Sigmoid colon (tissue), 7 donors: ENCODE data around the gene SMC1B. TPM values are rescaled to one million over a fixed set of nuclear protein-coding genes. Genes with fewer than 3 reads are reported as not detected.

Experiments used
- DNase-seq: peaks from one replicate; pipeline ENCODE4 v3.0.0-alpha.2; 2019
- H3K27ac ChIP-seq, 4 donors: fragments of 200-600 bp; sonication (generic); one replicate each; pipeline ENCODE4 v1.5.1; 2016 to 2019; ENCODE audit warnings: mild to moderate bottlenecking in 1 of 4
- H3K27me3 ChIP-seq, 3 donors: fragments of 200-600 bp; sonication (generic); one replicate each; pipeline ENCODE4 v1.5.1; 2019; ENCODE audit warnings: mild to moderate bottlenecking in 1 of 3
- H3K36me3 ChIP-seq, 4 donors: fragments of 200-600 bp; sonication (generic); one replicate each; pipeline ENCODE4 v1.5.1; 2016 to 2019
- H3K4me1 ChIP-seq, 4 donors: fragments of 200-600 bp; sonication (generic); one replicate each; pipeline ENCODE4 v1.5.1; 2017 to 2019
- H3K4me3 ChIP-seq, 4 donors: fragments of 200-600 bp; sonication (generic); one replicate each; pipeline ENCODE4 v1.5.1; 2017 to 2019; ENCODE audit warnings: mild to moderate bottlenecking in 2 of 4, moderate library complexity in 1 of 4
- H3K9me3 ChIP-seq, 4 donors: fragments of 200-600 bp in 3 of 4; sonication (generic) in 3 of 4; one replicate each; pipeline versions ENCODE4 v1.5.1 to v1.6.1; 2013 to 2019
- EP300 ChIP-seq, 4 donors: sonication (generic); formaldehyde crosslinking; IDR thresholded peaks; one replicate each; pipeline ENCODE4 v1.6.1; 2017; ENCODE audit warnings: antibody characterized with exemption in 4 of 4
- POLR2A ChIP-seq, 2 donors: fragments of 450-650 bp; IDR thresholded peaks; one replicate each; pipeline ENCODE4 v1.6.1; 2016; ENCODE audit warnings: antibody characterized with exemption in 2 of 2, mild to moderate bottlenecking in 2 of 2, moderate library complexity in 2 of 2
- POLR2AphosphoS5 ChIP-seq, 4 donors: sonication (generic); formaldehyde crosslinking; IDR thresholded peaks; one replicate each; pipeline ENCODE4 v1.6.1; 2017; ENCODE audit warnings: antibody characterized with exemption in 4 of 4
- WGBS, 2 donors: extraction: QIAGEN DNeasy Blood & Tissue Kit; methylation state at CpG; one replicate each; pipeline ENCODE4 v1.1.7; 2013; 5-methylcytosine and 5-hydroxymethylcytosine counted together
- intact Hi-C: fragments of 100-400 bp; cut with DNase I; formaldehyde crosslinking; loops from one replicate; pipeline ENCODE4 v1.15.1; 2023
- polyA plus RNA-seq, 3 donors: library from polyadenylated mRNA; stranded (reverse); fragments of 200-250 nt; gene quantifications; one replicate each; pipeline ENCODE4 v1.2.3, GENCODE V29; 2013
- total RNA-seq, 4 donors: library from RNA; depleted of rRNA; stranded (reverse); fragments of >200 nt; gene quantifications; one replicate each; pipeline ENCODE4 v1.1.0, GENCODE V29; 2016
- TF ChIP-seq, protein P1 (sequence below), 4 experiments: fragments of 450-650 bp in 3 of 4; fragments of 200-600 bp in 1 of 4; IDR thresholded peaks; one replicate each; pipeline ENCODE4 v1.5.1; 2016 to 2019; ENCODE audit warnings: antibody characterized with exemption in 4 of 4, mild to moderate bottlenecking in 3 of 4, moderate library complexity in 2 of 4
- donor health status: healthy with polysubstance abuse.
- donor health status: Bipolar disorder and iron deficiency.
- donor health status: healthy.

Gene SMC1B
- total and polyA plus RNA-seq, 7 donors = 0.07 TPM; not detected in 6

DNA sequence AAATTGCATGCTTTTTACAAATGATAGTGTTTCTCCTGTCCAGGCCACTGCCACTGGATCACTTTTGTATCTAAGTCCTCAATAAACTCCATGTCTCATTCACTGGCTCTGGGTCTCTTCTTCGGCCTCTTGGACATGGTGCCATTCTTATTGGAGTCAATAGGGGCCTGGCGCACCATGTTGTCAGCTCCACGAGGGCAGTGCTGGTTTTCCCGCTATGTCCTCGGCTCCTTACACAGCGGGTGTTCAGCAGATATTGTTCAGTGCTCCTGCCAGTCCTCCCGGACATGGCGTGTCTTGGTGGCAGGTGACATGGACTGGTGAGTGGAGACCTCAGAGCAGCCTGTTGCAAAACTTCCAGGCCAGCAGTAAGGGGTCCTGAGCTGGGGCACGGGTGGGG is 107.3 kb downstream of the SMC1B start:
- no peak for DNase-seq
- H3K36me3 ChIP-seq = no peaks in the 10 kb centered on the region
- no peak for TF ChIP-seq POLR2A (IDR thresholded peaks at IDR 0.05)
- TF ChIP-seq, protein P1, sequence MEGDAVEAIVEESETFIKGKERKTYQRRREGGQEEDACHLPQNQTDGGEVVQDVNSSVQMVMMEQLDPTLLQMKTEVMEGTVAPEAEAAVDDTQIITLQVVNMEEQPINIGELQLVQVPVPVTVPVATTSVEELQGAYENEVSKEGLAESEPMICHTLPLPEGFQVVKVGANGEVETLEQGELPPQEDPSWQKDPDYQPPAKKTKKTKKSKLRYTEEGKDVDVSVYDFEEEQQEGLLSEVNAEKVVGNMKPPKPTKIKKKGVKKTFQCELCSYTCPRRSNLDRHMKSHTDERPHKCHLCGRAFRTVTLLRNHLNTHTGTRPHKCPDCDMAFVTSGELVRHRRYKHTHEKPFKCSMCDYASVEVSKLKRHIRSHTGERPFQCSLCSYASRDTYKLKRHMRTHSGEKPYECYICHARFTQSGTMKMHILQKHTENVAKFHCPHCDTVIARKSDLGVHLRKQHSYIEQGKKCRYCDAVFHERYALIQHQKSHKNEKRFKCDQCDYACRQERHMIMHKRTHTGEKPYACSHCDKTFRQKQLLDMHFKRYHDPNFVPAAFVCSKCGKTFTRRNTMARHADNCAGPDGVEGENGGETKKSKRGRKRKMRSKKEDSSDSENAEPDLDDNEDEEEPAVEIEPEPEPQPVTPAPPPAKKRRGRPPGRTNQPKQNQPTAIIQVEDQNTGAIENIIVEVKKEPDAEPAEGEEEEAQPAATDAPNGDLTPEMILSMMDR (IDR thresholded peaks at IDR 0.05) = no peak
- no peak for TF ChIP-seq EP300 (IDR thresholded peaks at IDR 0.05)
- no peak for TF ChIP-seq POLR2AphosphoS5 (IDR thresholded peaks at IDR 0.05)
- intact Hi-C loops = loop anchor here (5.0 kb wide), 1 partner anchor 34 kb away; no protein-coding TSS in a partner anchor
- no peaks in the 10 kb centered on the region for H3K9me3 ChIP-seq
- no peak overlapping the region for H3K4me3 ChIP-seq
- no peaks in the 10 kb centered on the region for H3K27me3 ChIP-seq
- 95 to 96% methylated on average over 9 of the region's 9 CpGs for WGBS, 2 donors
- no peak overlapping the region for H3K27ac ChIP-seq
- peaks cover 0 to 16% (median 14%) of the 10 kb centered on the region in 4 donors for H3K4me1 ChIP-seq

DNA sequence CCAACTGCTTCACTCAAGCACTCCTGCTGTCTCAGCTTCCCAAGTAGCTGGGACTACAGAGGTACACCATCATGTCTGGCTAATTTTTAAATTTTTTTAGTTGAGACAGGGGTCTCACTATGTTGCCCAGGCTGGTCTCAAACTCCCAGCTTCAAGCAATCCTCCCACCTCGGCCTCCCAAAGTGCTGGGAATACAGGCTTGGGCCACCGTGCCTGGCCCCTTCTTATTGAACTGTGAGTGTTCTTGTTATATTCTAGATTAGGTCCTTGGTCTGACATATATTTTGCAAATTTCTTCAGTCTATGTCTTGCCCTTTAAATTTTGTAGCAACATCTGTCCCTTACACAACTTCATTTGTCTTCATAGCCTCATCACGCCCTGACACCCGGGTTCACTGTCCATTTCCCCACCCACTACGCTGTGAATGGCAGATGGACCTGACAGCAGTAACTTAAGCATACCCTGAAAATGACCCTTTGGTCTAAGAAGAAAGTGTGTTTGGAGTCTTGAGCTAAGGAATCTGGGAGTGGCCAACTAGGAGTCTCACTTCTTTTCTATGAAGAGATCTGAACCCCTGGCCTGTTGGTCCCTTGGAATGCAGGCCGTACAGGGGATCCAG is 107.8 kb downstream of the SMC1B start:
- WGBS, 2 donors = 55 to 83% methylated on average over 6 of the region's 6 CpGs

DNA sequence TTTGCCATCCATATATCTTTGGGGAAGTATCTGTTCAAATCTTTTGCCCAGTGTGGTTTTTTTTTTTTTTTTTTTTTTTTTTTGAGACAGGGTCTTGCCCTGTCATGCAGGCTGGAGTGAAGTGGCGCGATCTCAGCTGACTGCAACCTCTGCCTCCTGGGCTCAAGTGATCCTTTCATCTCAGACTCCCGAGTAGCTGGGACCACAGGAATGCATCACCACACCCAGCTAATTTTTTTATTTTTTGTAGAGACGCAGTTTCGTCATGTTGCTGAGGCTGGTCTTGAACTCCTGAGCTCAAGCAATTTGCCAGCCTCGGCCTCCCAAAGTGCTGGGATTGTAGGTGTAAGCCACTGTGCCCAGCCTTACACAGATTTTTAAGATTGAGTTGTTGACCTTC is 108.4 kb downstream of the SMC1B start:
- peaks cover 0 to 9% (median 6%) of the 10 kb centered on the region in 4 donors for H3K4me1 ChIP-seq
- no peak for TF ChIP-seq POLR2A (IDR thresholded peaks at IDR 0.05)
- TF ChIP-seq, protein P1 (IDR thresholded peaks at IDR 0.05) = no peak
- TF ChIP-seq POLR2AphosphoS5 (IDR thresholded peaks at IDR 0.05) = no peak
- no peak for TF ChIP-seq EP300 (IDR thresholded peaks at IDR 0.05)
- no peaks in the 10 kb centered on the region for H3K36me3 ChIP-seq
- 88 to 91% methylated on average over 6 of the region's 6 CpGs for WGBS, 2 donors
- no peak for DNase-seq
- H3K27me3 ChIP-seq = no peaks in the 10 kb centered on the region
- intact Hi-C loops = loop anchor here (5.0 kb wide), 1 partner anchor 33 kb away; no protein-coding TSS in a partner anchor
- H3K4me3 ChIP-seq = no peak overlapping the region
- no peaks in the 10 kb centered on the region for H3K9me3 ChIP-seq
- no peak overlapping the region for H3K27ac ChIP-seq

More for the DNA sequence above, 107.8 kb downstream of the SMC1B start:
- H3K4me1 ChIP-seq = peaks cover 0 to 10% (median 8%) of the 10 kb centered on the region in 4 donors
- no peaks in the 10 kb centered on the region for H3K27me3 ChIP-seq
- no peaks in the 10 kb centered on the region for H3K9me3 ChIP-seq
- TF ChIP-seq EP300 (IDR thresholded peaks at IDR 0.05) (no peak), POLR2A (IDR thresholded peaks at IDR 0.05) (no peak), POLR2AphosphoS5 (IDR thresholded peaks at IDR 0.05) (no peak)
- TF ChIP-seq, protein P1 (IDR thresholded peaks at IDR 0.05) = no peak
- no peak overlapping the region for H3K4me3 ChIP-seq
- H3K36me3 ChIP-seq = no peaks in the 10 kb centered on the region
- H3K27ac ChIP-seq = no peak overlapping the region
- no peak for DNase-seq
- intact Hi-C loops = loop anchor here (5.0 kb wide), 1 partner anchor 33 kb away; no protein-coding TSS in a partner anchor

DNA sequence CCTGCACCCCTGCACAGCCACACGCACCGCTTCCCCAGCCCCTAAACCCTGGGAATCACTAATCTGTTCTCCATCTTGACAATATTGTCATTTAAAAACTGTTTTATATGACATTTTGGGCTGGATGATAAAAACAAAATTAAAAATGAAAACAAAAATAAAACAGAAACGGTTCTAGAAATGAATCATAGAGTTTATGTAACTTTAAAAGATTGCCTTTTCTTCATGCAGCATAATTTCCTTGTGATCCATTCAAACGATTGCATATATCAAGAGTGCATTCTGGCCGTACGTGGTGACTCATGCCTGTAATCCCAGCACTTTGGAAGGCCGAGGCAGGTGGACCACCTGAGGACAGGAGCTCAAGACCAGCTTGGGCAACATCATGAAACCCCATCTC is 110.2 kb downstream of the SMC1B start:
- TF ChIP-seq, protein P1 (IDR thresholded peaks at IDR 0.05) = no peak
- no peak for TF ChIP-seq POLR2A (IDR thresholded peaks at IDR 0.05)
- TF ChIP-seq EP300 (IDR thresholded peaks at IDR 0.05) = no peak
- no peak for TF ChIP-seq POLR2AphosphoS5 (IDR thresholded peaks at IDR 0.05)
- WGBS, 2 donors = 30 to 69% methylated on average over 7 of the region's 7 CpGs
- Histone ChIP-seq H3K4me3 (no peak overlapping the region), H3K27ac (no peak overlapping the region), H3K9me3 (no peaks in the 10 kb centered on the region), H3K4me1 (no peaks in the 10 kb centered on the region), H3K36me3 (no peaks in the 10 kb centered on the region), H3K27me3 (no peaks in the 10 kb centered on the region)
- no peak for DNase-seq
- intact Hi-C loops = no loop called here
